Transverse colon (tissue), 4 donors: ENCODE measurements around the gene PAX8.

Experiments used
- CTCF ChIP-seq, 5 experiments: fragments of 200-600 bp in 3 of 5; fragments of 450-650 bp in 2 of 5; sonication (generic) in 3 of 5; IDR thresholded peaks; 1 replicate in 2 of 5; 2 replicates in 3 of 5; pipeline ENCODE4 v1.5.1; 2016 to 2017; ENCODE audit warnings: antibody characterized with exemption in 5 of 5, inconsistent platforms in 3 of 5, mild to moderate bottlenecking in 2 of 5, moderate library complexity in 1 of 5
- EP300 ChIP-seq: sonication (generic); formaldehyde crosslinking; IDR thresholded peaks from one replicate; pipeline ENCODE4 v1.6.1; 2017; ENCODE audit warnings: antibody characterized with exemption, low read depth
- POLR2A ChIP-seq: fragments of 450-650 bp; IDR thresholded peaks from one replicate; pipeline ENCODE4 v1.6.1; 2016; ENCODE audit warnings: antibody characterized with exemption, mild to moderate bottlenecking, moderate library complexity
- POLR2AphosphoS5 ChIP-seq, 3 donors: sonication (generic); formaldehyde crosslinking; IDR thresholded peaks; one replicate each; pipeline ENCODE4 v1.6.1; 2016; ENCODE audit warnings: antibody characterized with exemption in 3 of 3

DNA sequence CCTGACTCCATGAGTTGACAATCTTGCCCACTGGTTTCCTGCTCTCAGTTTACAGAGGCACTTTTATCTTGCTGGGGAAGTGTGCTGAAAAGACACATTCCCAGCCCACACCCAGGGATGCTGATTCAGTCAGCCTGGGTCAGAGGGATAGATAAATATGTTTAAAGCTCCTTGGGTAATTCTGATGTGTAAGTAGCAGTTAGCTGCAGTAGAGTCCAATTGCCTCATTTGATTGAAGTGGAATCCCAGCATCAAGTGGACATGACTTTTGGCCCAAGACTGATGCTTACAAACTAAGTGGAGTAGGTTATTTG is 75.5 kb downstream of the PAX8 start:
- TF ChIP-seq CTCF (IDR thresholded peaks at IDR 0.05), result no peak
- no peak for TF ChIP-seq EP300
- no peak for TF ChIP-seq POLR2A
- no peak for TF ChIP-seq POLR2AphosphoS5 (IDR thresholded peaks at IDR 0.05)
